D341Med (cell line): ENCODE results near the gene PRR5L.
"Not testable (repeated sequence)": the region's sequence is repeated elsewhere in the genome, so short reads cannot be mapped to it uniquely, and the experiment has no call there.

Experiments
- DNase-seq: peaks from one replicate; pipeline ENCODE4 v3.0.0; 2012; ENCODE audit warnings: low spot score

The PRR5L gene

GRCh38 chr11:36500315-36500721 lies 204.2 kb downstream of the PRR5L start:
- no peak for DNase-seq

- DNase-seq = no peak
These were observed 205.1 kb downstream of the PRR5L start for GRCh38 chr11:36501236-36501635.

- no peak for DNase-seq
These were observed 211.9 kb downstream of the PRR5L start for GRCh38 chr11:36507824-36508489.

GRCh38 chr11:36508743-36509142 lies 212.7 kb downstream of the PRR5L start:
- no peak for DNase-seq

GRCh38 chr11:36509201-36509639 lies 213.1 kb downstream of the PRR5L start:
- DNase-seq = no peak

- DNase-seq = peak; percentile 94
These were observed 213.9 kb downstream of the PRR5L start, which contains the start of gene TRAF6 for GRCh38 chr11:36509694-36510593. TSS of gene TRAF6 (minus strand) at chr11:36510272. CDS start at chr11:36501515, 8,757 bp downstream.

GRCh38 chr11:36510594-36510942 lies 214.5 kb downstream of the PRR5L start:
- peak; percentile 36 for DNase-seq

- not testable (repeated sequence) for DNase-seq
These were observed 215.0 kb downstream of the PRR5L start for GRCh38 chr11:36511062-36511461.

GRCh38 chr11:36512016-36512415 lies 215.9 kb downstream of the PRR5L start:
- DNase-seq = no peak

GRCh38 chr11:36513965-36514364 lies 217.9 kb downstream of the PRR5L start:
- DNase-seq = no peak
